NCI-H1930 (cell line): ENCODE measurements around the gene ROS1.

ENCODE experiments used
- DNase-seq, 2 experiments: peaks; one replicate each; lab custom pipeline; 2025; lab: John Stamatoyannopoulos, UW

Gene ROS1

GRCh38 chr6:117440706-117441525 is 15.2 kb upstream of the ROS1 start:
- no peak for DNase-seq

- DNase-seq, result no peak
These were observed 6.5 kb upstream of the ROS1 start for GRCh38 chr6:117432273-117432672.

GRCh38 chr6:117423754-117424153 is 2.0 kb downstream of the ROS1 start:
- DNase-seq, result no peak

GRCh38 chr6:117418320-117418719 is 7.4 kb downstream of the ROS1 start:
- no peak for DNase-seq

GRCh38 chr6:117417851-117418250 is 7.9 kb downstream of the ROS1 start:
- DNase-seq, result no peak

- DNase-seq, result no peak
These were observed 11.0 kb downstream of the ROS1 start for GRCh38 chr6:117414770-117415169.

GRCh38 chr6:117411474-117411873 is 14.3 kb downstream of the ROS1 start:
- DNase-seq, result no peak

- no peak for DNase-seq
These were observed 15.9 kb downstream of the ROS1 start for GRCh38 chr6:117409863-117410262.

GRCh38 chr6:117409420-117409819 is 16.3 kb downstream of the ROS1 start:
- no peak for DNase-seq

- DNase-seq, result no peak
These were observed 21.2 kb downstream of the ROS1 start for GRCh38 chr6:117404548-117404947.

GRCh38 chr6:117401799-117402198 is 23.9 kb downstream of the ROS1 start:
- DNase-seq, result no peak

GRCh38 chr6:117399924-117400323 is 25.8 kb downstream of the ROS1 start:
- no peak for DNase-seq

- DNase-seq, result no peak
These were observed 26.6 kb downstream of the ROS1 start for GRCh38 chr6:117399126-117399525.

- DNase-seq, result peak in 1 of 2 experiments; percentile 9
These were observed 28.1 kb downstream of the ROS1 start for GRCh38 chr6:117397536-117398227.

- no peak for DNase-seq
These were observed 29.5 kb downstream of the ROS1 start for GRCh38 chr6:117396228-117396627.

GRCh38 chr6:117395164-117395563 is 30.6 kb downstream of the ROS1 start:
- DNase-seq, result no peak

GRCh38 chr6:117393045-117393444 is 32.7 kb downstream of the ROS1 start:
- no peak for DNase-seq

GRCh38 chr6:117391874-117392583 is 33.7 kb downstream of the ROS1 start:
- no peak for DNase-seq

GRCh38 chr6:117389227-117390057 is 36.3 kb downstream of the ROS1 start:
- DNase-seq, result no peak

GRCh38 chr6:117387454-117387974 is 38.2 kb downstream of the ROS1 start:
- no peak for DNase-seq

- DNase-seq, result no peak
These were observed 41.1 kb downstream of the ROS1 start for GRCh38 chr6:117384659-117385058.

- no peak for DNase-seq
These were observed 44.0 kb downstream of the ROS1 start for GRCh38 chr6:117381749-117382148.
